HepG2 (cell line): ENCODE measurements around the gene ARPC1A. TPM values are rescaled to one million over a fixed set of nuclear protein-coding genes. Genes with fewer than 3 reads are reported as not detected.

Experiments used
- ATAC-seq: fragments of 200-7000 bp; cut with Tn5 transposase; 3 replicates; pipeline ENCODE4 v1.9.1; 2020; ENCODE audit warnings: mild to moderate bottlenecking, moderate library complexity
- BruUV-seq: library from RNA; stranded (reverse); fragments of 400-500 nt; replicated peaks from 2 replicates; lab custom pipeline; 2021; lab: Mats Ljungman, UMichigan
- CTCF ChIA-PET: fragments of 300-600 bp; formaldehyde crosslinking; extraction: SDS; loops from one replicate; lab custom pipeline; 2021; ENCODE audit warnings: low total read pairs, inconsistent platforms, low intra/inter-chr PET ratio; lab: Yijun Ruan, JAX
- POLR2A ChIA-PET: fragments of 350-600 bp; sonication (Branson Sonifier 250); formaldehyde crosslinking; loops from one replicate; lab custom pipeline; 2020; ENCODE audit warnings: antibody characterized with exemption, inconsistent platforms; lab: Yijun Ruan, JAX
- DNase-seq: peaks from one replicate; pipeline ENCODE4 v3.0.0-alpha.2; 2015; ENCODE audit warnings: low spot score
- FAIRE-seq: peaks from 3 replicates; lab custom pipeline; 2011; peaks lifted over from hg19 to GRCh38; lab: Jason Lieb, UNC
- H2AFZ ChIP-seq: one replicate; pipeline ENCODE4 v1.6.1; 2011; ENCODE audit warnings: low read length, inconsistent platforms
- H3K27ac ChIP-seq: fragments of 300-600 bp; 3 replicates; pipeline ENCODE4 v1.8.0; 2011; ENCODE audit warnings: mixed run types, mild to moderate bottlenecking, mixed read lengths, low read length, inconsistent platforms; ENCODE audit not compliant: insufficient read depth; ENCODE audit errors: extremely low read length
- H3K27me3 ChIP-seq, 2 experiments: fragments of 200-600 bp in 1 of 2; 2 replicates in 1 of 2; 3 replicates in 1 of 2; pipeline versions ENCODE4 v1.6.0 to v1.8.0; 2011; ENCODE audit warnings: low read length in 2 of 2, mild to moderate bottlenecking in 2 of 2, moderate library complexity in 2 of 2, inconsistent platforms in 1 of 2; ENCODE audit not compliant: insufficient read depth in 2 of 2, control insufficient read depth in 1 of 2
- H3K36me3 ChIP-seq, 2 experiments: fragments of 200-600 bp in 1 of 2; replicated peaks in 1 of 2; 2 replicates in 1 of 2; 3 replicates in 1 of 2; pipeline versions ENCODE4 v1.5.1 to v1.8.0; 2011; ENCODE audit warnings: low read length in 2 of 2, inconsistent platforms in 1 of 2; ENCODE audit not compliant: insufficient read depth in 2 of 2, control insufficient read depth in 1 of 2
- H3K4me1 ChIP-seq: 2 replicates; pipeline ENCODE4 v1.5.1; 2012; ENCODE audit warnings: low read length, inconsistent platforms; ENCODE audit not compliant: insufficient read depth
- H3K4me2 ChIP-seq: 2 replicates; pipeline ENCODE4 v1.6.0; 2011; ENCODE audit warnings: low read depth, low read length, inconsistent platforms
- H3K4me3 ChIP-seq, 3 experiments: fragments of 200-600 bp in 1 of 3; sonication (generic), shearing (Covaris generic) in 1 of 3; replicated peaks in 1 of 3; 2 replicates each; pipeline ENCODE4 v1.5.1; 2011 to 2016; ENCODE audit warnings: low read length in 3 of 3, inconsistent platforms in 2 of 3, low read depth in 2 of 3, mild to moderate bottlenecking in 2 of 3, control low read depth in 1 of 3, mixed read lengths in 1 of 3; ENCODE audit not compliant: insufficient read depth in 1 of 3
- H3K79me2 ChIP-seq: one replicate; pipeline ENCODE4 v1.6.1; 2011; ENCODE audit warnings: low read length, inconsistent platforms; ENCODE audit not compliant: insufficient read depth
- H3K9ac ChIP-seq: 2 replicates; pipeline ENCODE4 v1.6.0; 2011; ENCODE audit warnings: mild to moderate bottlenecking, low read depth, low read length, inconsistent platforms; ENCODE audit not compliant: insufficient read depth
- H3K9me3 ChIP-seq: 2 replicates; pipeline ENCODE4 v1.5.1; 2012; ENCODE audit warnings: mild to moderate bottlenecking, low read length
- H4K20me1 ChIP-seq: 2 replicates; pipeline ENCODE4 v1.6.0; 2011; ENCODE audit warnings: inconsistent platforms, mild to moderate bottlenecking, low read length, moderate library complexity; ENCODE audit not compliant: insufficient read depth
- ASH2L ChIP-seq: fragments of 300-600, 200-600 bp; sonication (generic); IDR thresholded peaks from 2 replicates; pipeline ENCODE4 v1.7.0; 2017; ENCODE audit warnings: low read depth, mild to moderate bottlenecking, moderate library complexity, mixed read lengths, low read length; ENCODE audit not compliant: insufficient read length
- CAMTA2 ChIP-seq: sonication (generic); formaldehyde crosslinking; IDR thresholded peaks from 2 replicates; pipeline ENCODE4 v1.4.0; 2020; ENCODE audit warnings: mild to moderate bottlenecking, missing genetic modification reagents, borderline replicate concordance
- CREB1 ChIP-seq, 2 experiments: fragments of 450-650 bp in 1 of 2; IDR thresholded peaks; 2 replicates each; pipeline ENCODE4 v1.6.1; 2016 to 2017; ENCODE audit warnings: control low read depth in 1 of 2, mild to moderate bottlenecking in 1 of 2, missing compliant biosample characterization in 1 of 2, missing genetic modification characterization in 1 of 2
- DNMT1 ChIP-seq: sonication (generic); formaldehyde crosslinking; IDR thresholded peaks from 2 replicates; pipeline ENCODE4 v1.5.1; 2020; ENCODE audit warnings: mild to moderate bottlenecking, missing genetic modification reagents
- GTF2F1 ChIP-seq: fragments of 150-350 bp; IDR thresholded peaks from 2 replicates; pipeline ENCODE4 v1.6.1; 2014; ENCODE audit warnings: low read length
- MTA3 ChIP-seq: sonication (generic); formaldehyde crosslinking; IDR thresholded peaks from 2 replicates; pipeline ENCODE4 v1.4.0; 2020; ENCODE audit warnings: missing genetic modification reagents
- NR2F2 ChIP-seq: IDR thresholded peaks from 2 replicates; pipeline ENCODE4 v1.6.1; 2012; ENCODE audit warnings: low read depth, inconsistent platforms, borderline replicate concordance
- POLR2A ChIP-seq, 2 experiments: IDR thresholded peaks; 2 replicates each; pipeline ENCODE4 v1.6.1; 2011; ENCODE audit warnings: low read depth in 2 of 2, low read length in 2 of 2, mild to moderate bottlenecking in 1 of 2, moderate library complexity in 1 of 2; ENCODE audit not compliant: insufficient read depth in 1 of 2
- POLR2G ChIP-seq: fragments of 200-400 bp; formaldehyde crosslinking; IDR thresholded peaks from 2 replicates; pipeline ENCODE4 v1.6.1; 2018; ENCODE audit warnings: mild to moderate bottlenecking, low read depth, low read length, moderate library complexity
- SETDB1 ChIP-seq: sonication (generic); formaldehyde crosslinking; IDR thresholded peaks from 2 replicates; pipeline ENCODE4 v1.5.1; 2020; ENCODE audit warnings: missing genetic modification reagents, mild to moderate bottlenecking, borderline replicate concordance
- SOX6 ChIP-seq, 2 experiments: fragments of 450-650 bp in 1 of 2; sonication (generic) in 1 of 2; formaldehyde crosslinking in 1 of 2; IDR thresholded peaks; 2 replicates each; pipeline versions ENCODE4 v1.4.0 to v1.6.1; 2017 to 2020; ENCODE audit warnings: antibody characterized with exemption in 1 of 2, mild to moderate bottlenecking in 1 of 2, missing genetic modification reagents in 1 of 2
- ZMYM3 ChIP-seq: sonication (generic); formaldehyde crosslinking; IDR thresholded peaks from 2 replicates; pipeline ENCODE4 v1.5.1; 2020; ENCODE audit warnings: mild to moderate bottlenecking, missing genetic modification reagents
- ZNF18 ChIP-seq: sonication (generic); formaldehyde crosslinking; IDR thresholded peaks from 2 replicates; pipeline ENCODE4 v1.8.0; 2022; ENCODE audit warnings: mild to moderate bottlenecking, missing genetic modification reagents; ENCODE audit not compliant: insufficient replicate concordance
- ZNF616 ChIP-seq: sonication (generic); formaldehyde crosslinking; IDR thresholded peaks from 2 replicates; pipeline ENCODE4 v1.5.0; 2020; ENCODE audit warnings: low read depth, mild to moderate bottlenecking, missing genetic modification reagents
- ZNF629 ChIP-seq: sonication (generic); formaldehyde crosslinking; conservative IDR thresholded peaks from 2 replicates; pipeline ENCODE4 v1.5.0; 2020; ENCODE audit warnings: missing genetic modification reagents
- ZNF841 ChIP-seq: sonication (generic); formaldehyde crosslinking; IDR thresholded peaks from 2 replicates; pipeline ENCODE4 v1.8.1; 2023; ENCODE audit warnings: missing genetic modification reagents, borderline replicate concordance
- WGBS: methylation state at CpG from one replicate; pipeline ENCODE4 v1.1.6; 2017; ENCODE audit warnings: low lambda C conversion rate; 5-methylcytosine and 5-hydroxymethylcytosine counted together
- in situ Hi-C: cut with HindIII; loops from 2 replicates; pipeline ENCODE4 v1.10.0; 2017; ENCODE audit warnings: low pct_unique_long_range_greater_than_20kb; ENCODE audit not compliant: extremely low pct_ligation_motif_present
- intact Hi-C: fragments of 100-400 bp; cut with micrococcal nuclease; formaldehyde crosslinking; loops from one replicate; pipeline ENCODE4 v1.10.0; 2022; ENCODE audit not compliant: unreplicated experiment
- polyA plus RNA-seq, 8 experiments: library from polyadenylated mRNA; depleted of rRNA in 3 of 8; stranded (reverse) in 7 of 8; unstranded in 1 of 8; fragments of >200 nt; fragmentation: Illumina TruSeq in 4 of 8; extraction: Trizol in 4 of 8; gene quantifications; 2 replicates each; pipeline versions ENCODE4 v1.2.1 to v1.2.3, GENCODE V29; 2011 to 2016; ENCODE audit warnings: low read depth in 4 of 8, missing spikeins in 1 of 8, mixed read lengths in 1 of 8; ENCODE audit not compliant: insufficient read depth in 1 of 8
- total RNA-seq, 5 experiments: library from RNA; depleted of rRNA; stranded (reverse); fragments of >200 nt; fragmentation: Illumina TruSeq; extraction: Trizol; gene quantifications; 2 replicates each; pipeline ENCODE4 v1.2.3, GENCODE V29; 2016; ENCODE audit warnings: low read depth in 1 of 5
- TF ChIP-seq, protein P1 (sequence below): IDR thresholded peaks from 2 replicates; pipeline ENCODE4 v1.4.0; 2020; ENCODE audit warnings: mild to moderate bottlenecking, missing genetic modification reagents
- TF ChIP-seq, protein P2 (sequence below): sonication (generic); formaldehyde crosslinking; conservative IDR thresholded peaks from 2 replicates; pipeline ENCODE4 v1.8.1; 2023; ENCODE audit warnings: missing genetic modification reagents

The ARPC1A gene
- total and polyA plus RNA-seq, 2 of the 13 experiments (the other 11 are each of a cell fraction or from before 2014, with no cell fraction given), result 44.3 to 88.5 TPM

GRCh38 chr7:99383791-99384370 is 58.2 kb downstream of the ARPC1A start:
- Histone ChIP-seq H3K9me3 (no peaks in the 10 kb centered on the region), H4K20me1 (peaks cover 8% of the 10 kb centered on the region; the same call in 1 of the 2 replicates), H3K36me3 (peaks cover 7 to 24% of the 10 kb centered on the region in 2 experiments), H3K4me2 (no peak overlapping the region), H3K79me2 (peaks cover 19% of the 10 kb centered on the region), H3K4me3 (no peak overlapping the region), H3K4me1 (peaks cover 36% of the 10 kb centered on the region), H3K27me3 (no peaks in the 10 kb centered on the region), H3K27ac (no peak overlapping the region), H2AFZ (no peak overlapping the region), H3K9ac (no peak overlapping the region)
- no peak for DNase-seq
- no peak for FAIRE-seq
- BruUV-seq, result no TSS peak
- no peak for ATAC-seq
- intact Hi-C loops, result no loop called here
- ChIA-PET CTCF (no interaction called here), POLR2A (no interaction called here)
- WGBS, result 97% methylated on average over 10 of the region's 13 CpGs
- in situ Hi-C loops, result no loop called here
- TF ChIP-seq DNMT1 (CRISPR knock-in tag) (no peak), ZNF629 (CRISPR knock-in tag) (peak; percentile 87), POLR2G (0 out of 2 replicates have a peak, but pooled peaks have one; percentile 36), ZNF841 (CRISPR knock-in tag) (no peak), ZNF18 (CRISPR knock-in tag) (no peak), CREB1 (IDR thresholded peaks at IDR 0.05) (no peak), CREB1 (CRISPR knock-in tag; IDR thresholded peaks at IDR 0.05) (no peak), ASH2L (no peak), CAMTA2 (CRISPR knock-in tag) (no peak), SETDB1 (no peak), GTF2F1 (no peak), ZNF616 (CRISPR knock-in tag) (no peak), SOX6 (IDR thresholded peaks at IDR 0.05) (no peak), SOX6 (CRISPR knock-in tag; IDR thresholded peaks at IDR 0.05) (no peak), POLR2A (IDR thresholded peaks at IDR 0.05; ENCODE audit: insufficient read depth in 1 of 2, low read depth in 2 of 2, low read length in 2 of 2) (peak in 1 of 2 experiments; percentile 13; a peak in 1 of 4 replicates), NR2F2 (no peak), ZMYM3 (peak; percentile 37; the same call in 1 of the 2 replicates), MTA3 (CRISPR knock-in tag) (no peak)
- TF ChIP-seq, protein P1, sequence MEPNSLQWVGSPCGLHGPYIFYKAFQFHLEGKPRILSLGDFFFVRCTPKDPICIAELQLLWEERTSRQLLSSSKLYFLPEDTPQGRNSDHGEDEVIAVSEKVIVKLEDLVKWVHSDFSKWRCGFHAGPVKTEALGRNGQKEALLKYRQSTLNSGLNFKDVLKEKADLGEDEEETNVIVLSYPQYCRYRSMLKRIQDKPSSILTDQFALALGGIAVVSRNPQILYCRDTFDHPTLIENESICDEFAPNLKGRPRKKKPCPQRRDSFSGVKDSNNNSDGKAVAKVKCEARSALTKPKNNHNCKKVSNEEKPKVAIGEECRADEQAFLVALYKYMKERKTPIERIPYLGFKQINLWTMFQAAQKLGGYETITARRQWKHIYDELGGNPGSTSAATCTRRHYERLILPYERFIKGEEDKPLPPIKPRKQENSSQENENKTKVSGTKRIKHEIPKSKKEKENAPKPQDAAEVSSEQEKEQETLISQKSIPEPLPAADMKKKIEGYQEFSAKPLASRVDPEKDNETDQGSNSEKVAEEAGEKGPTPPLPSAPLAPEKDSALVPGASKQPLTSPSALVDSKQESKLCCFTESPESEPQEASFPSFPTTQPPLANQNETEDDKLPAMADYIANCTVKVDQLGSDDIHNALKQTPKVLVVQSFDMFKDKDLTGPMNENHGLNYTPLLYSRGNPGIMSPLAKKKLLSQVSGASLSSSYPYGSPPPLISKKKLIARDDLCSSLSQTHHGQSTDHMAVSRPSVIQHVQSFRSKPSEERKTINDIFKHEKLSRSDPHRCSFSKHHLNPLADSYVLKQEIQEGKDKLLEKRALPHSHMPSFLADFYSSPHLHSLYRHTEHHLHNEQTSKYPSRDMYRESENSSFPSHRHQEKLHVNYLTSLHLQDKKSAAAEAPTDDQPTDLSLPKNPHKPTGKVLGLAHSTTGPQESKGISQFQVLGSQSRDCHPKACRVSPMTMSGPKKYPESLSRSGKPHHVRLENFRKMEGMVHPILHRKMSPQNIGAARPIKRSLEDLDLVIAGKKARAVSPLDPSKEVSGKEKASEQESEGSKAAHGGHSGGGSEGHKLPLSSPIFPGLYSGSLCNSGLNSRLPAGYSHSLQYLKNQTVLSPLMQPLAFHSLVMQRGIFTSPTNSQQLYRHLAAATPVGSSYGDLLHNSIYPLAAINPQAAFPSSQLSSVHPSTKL (CRISPR knock-in tag), result no peak
- TF ChIP-seq, protein P2, sequence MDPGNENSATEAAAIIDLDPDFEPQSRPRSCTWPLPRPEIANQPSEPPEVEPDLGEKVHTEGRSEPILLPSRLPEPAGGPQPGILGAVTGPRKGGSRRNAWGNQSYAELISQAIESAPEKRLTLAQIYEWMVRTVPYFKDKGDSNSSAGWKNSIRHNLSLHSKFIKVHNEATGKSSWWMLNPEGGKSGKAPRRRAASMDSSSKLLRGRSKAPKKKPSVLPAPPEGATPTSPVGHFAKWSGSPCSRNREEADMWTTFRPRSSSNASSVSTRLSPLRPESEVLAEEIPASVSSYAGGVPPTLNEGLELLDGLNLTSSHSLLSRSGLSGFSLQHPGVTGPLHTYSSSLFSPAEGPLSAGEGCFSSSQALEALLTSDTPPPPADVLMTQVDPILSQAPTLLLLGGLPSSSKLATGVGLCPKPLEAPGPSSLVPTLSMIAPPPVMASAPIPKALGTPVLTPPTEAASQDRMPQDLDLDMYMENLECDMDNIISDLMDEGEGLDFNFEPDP, result no peak
